ENCODE results near the gene CBX6. TPM values are rescaled to one million over a fixed set of nuclear protein-coding genes. Genes with fewer than 3 reads are reported as not detected.

The CBX6 gene
- total RNA-seq, 2 experiments from 2014 or later: 41.6 to 42.8 TPM

- Mint-ChIP-seq H3K36me3 (ENCODE audit: low read depth) (peaks cover 26% of the 10 kb centered on the region), H3K4me1 (ENCODE audit: low read depth) (peaks cover 61% of the 10 kb centered on the region), H3K27me3 (no peaks in the 10 kb centered on the region), H3K9me3 (no peaks in the 10 kb centered on the region), H3K27ac (peak overlapping the region; percentile 92), H3K4me3 (peak overlapping the region; percentile 96)
- H3K27ac ChIP-seq (ENCODE audit: low read depth in 1 of 2, low read length in 2 of 2): peak overlapping the region; percentile 58 to 73
- DNase-seq (peak in 4 of 14 experiments; percentile 33 to 50 (median 44)), ATAC-seq (ENCODE audit: poor library complexity) (no peak)
- H3K36me3 ChIP-seq (ENCODE audit: insufficient read depth, low read length): peaks cover 15% of the 10 kb centered on the region
- peaks cover 58% of the 10 kb centered on the region for H3K4me1 ChIP-seq (ENCODE audit: insufficient read depth, low read length)
- no peak for TF ChIP-seq CTCF (IDR thresholded peaks at IDR 0.05)
- peak overlapping the region; percentile 82 for H3K4me3 ChIP-seq (ENCODE audit: low read length)
- ChIA-PET POLR2A (interaction anchor here (2.3 kb wide), 1 partner anchor 30 kb away, joined by 8 read pairs; no protein-coding TSS in a partner anchor), CTCF (interaction anchor here (1.5 kb wide), 1 partner anchor 434 kb away, joined by 3 read pairs; no protein-coding TSS in a partner anchor)
- no peaks in the 10 kb centered on the region for H3K27me3 ChIP-seq (ENCODE audit: control insufficient read depth in 1 of 2, insufficient read depth in 2 of 2, low read length in 2 of 2)
- H3K9me3 ChIP-seq (ENCODE audit: control insufficient read depth in 1 of 2, insufficient read depth in 1 of 2, low read length in 2 of 2): no peaks in the 10 kb centered on the region
- intact Hi-C loops (cut with DNase I, micrococcal nuclease): loop anchor here (1.0 to 5.0 kb wide), 7 partner anchors 78 to 654 kb away; partner anchors contain the start of genes CBX7 (in 2 of the 2), APOBEC3B (in 1 of the 2), CSNK1E (in 1 of the 2) and DNAL4 (in 1 of the 2)
Measured at GRCh38 chr22:38872831-38873248, 824 bp upstream of the CBX6 start.

- peak in 6 of 14 experiments; percentile 12 to 61 (median 41) for DNase-seq
- no peaks in the 10 kb centered on the region for H3K27me3 ChIP-seq (ENCODE audit: control insufficient read depth in 1 of 2, insufficient read depth in 2 of 2, low read length in 2 of 2)
- Mint-ChIP-seq H3K27ac (peak overlapping the region; percentile 92), H3K27me3 (no peaks in the 10 kb centered on the region), H3K4me3 (peak overlapping the region; percentile 96), H3K9me3 (no peaks in the 10 kb centered on the region), H3K4me1 (ENCODE audit: low read depth) (peaks cover 63% of the 10 kb centered on the region), H3K36me3 (ENCODE audit: low read depth) (peaks cover 29% of the 10 kb centered on the region)
- intact Hi-C loops (cut with DNase I, micrococcal nuclease): loop anchor here (1.0 to 5.0 kb wide), 9 partner anchors 77 to 656 kb away; partner anchors contain the start of genes CBX7 (in 2 of the 2), RPL3 (in 2 of the 2), APOBEC3B (in 1 of the 2) and CSNK1E (in 1 of the 2)
- peaks cover 63% of the 10 kb centered on the region for H3K4me1 ChIP-seq (ENCODE audit: insufficient read depth, low read length)
- peak; percentile 3 for ATAC-seq (ENCODE audit: poor library complexity)
- TF ChIP-seq CTCF (IDR thresholded peaks at IDR 0.05): no peak
- peak overlapping the region; percentile 44 to 66 for H3K27ac ChIP-seq (ENCODE audit: low read depth in 1 of 2, low read length in 2 of 2)
- ChIA-PET POLR2A (interaction anchor here (0.5 to 4.2 kb wide), 26 partner anchors 8 to 1173 kb away, joined by 3 to 38 read pairs (median 4); partner anchors contain the start of genes CBX7, GTPBP1, MAFF and RPL3), CTCF (interaction anchor here (0.5 to 3.5 kb wide), 11 partner anchors 10 to 446 kb away, joined by 3 to 73 read pairs (median 6); no protein-coding TSS in a partner anchor)
- H3K9me3 ChIP-seq (ENCODE audit: control insufficient read depth in 1 of 2, insufficient read depth in 1 of 2, low read length in 2 of 2): no peaks in the 10 kb centered on the region
- peaks cover 22% of the 10 kb centered on the region for H3K36me3 ChIP-seq (ENCODE audit: insufficient read depth, low read length)
- peak overlapping the region; percentile 63 for H3K4me3 ChIP-seq (ENCODE audit: low read length)
Measured at GRCh38 chr22:38871360-38872171, 450 bp downstream of the CBX6 start.

- peaks cover 63% of the 10 kb centered on the region for H3K4me1 ChIP-seq (ENCODE audit: insufficient read depth, low read length)
- H3K36me3 ChIP-seq (ENCODE audit: insufficient read depth, low read length): peaks cover 25% of the 10 kb centered on the region
- intact Hi-C loops (cut with DNase I, micrococcal nuclease): loop anchor here (1.0 to 5.0 kb wide), 8 partner anchors 111 to 656 kb away; partner anchors contain the start of genes APOBEC3B (in 1 of the 2), CBX7 (in 1 of the 2), CSNK1E (in 1 of the 2) and RPL3 (in 1 of the 2)
- Mint-ChIP-seq H3K27ac (peak overlapping the region; percentile 89), H3K27me3 (no peaks in the 10 kb centered on the region), H3K9me3 (no peaks in the 10 kb centered on the region), H3K4me3 (peak overlapping the region; percentile 95), H3K36me3 (ENCODE audit: low read depth) (peaks cover 29% of the 10 kb centered on the region), H3K4me1 (ENCODE audit: low read depth) (peaks cover 57% of the 10 kb centered on the region)
- ChIA-PET CTCF (interaction anchor here (0.5 to 3.5 kb wide), 28 partner anchors 8 to 528 kb away, joined by 3 to 73 read pairs (median 4); partner anchors contain the start of genes CBX7, RPL3 and TAB1), POLR2A (interaction anchor here (0.5 to 4.2 kb wide), 18 partner anchors 27 to 1173 kb away, joined by 3 to 38 read pairs (median 4); partner anchors contain the start of genes CBX7, GTPBP1, MAFF and NPTXR)
- DNase-seq: peak in 1 of 14 experiments; percentile 29
- no peaks in the 10 kb centered on the region for H3K27me3 ChIP-seq (ENCODE audit: control insufficient read depth in 1 of 2, insufficient read depth in 2 of 2, low read length in 2 of 2)
- H3K9me3 ChIP-seq (ENCODE audit: control insufficient read depth in 1 of 2, insufficient read depth in 1 of 2, low read length in 2 of 2): no peaks in the 10 kb centered on the region
- peak overlapping the region; percentile 63 for H3K4me3 ChIP-seq (ENCODE audit: low read length)
- no peak for ATAC-seq (ENCODE audit: poor library complexity)
- H3K27ac ChIP-seq (ENCODE audit: low read depth in 1 of 2, low read length in 2 of 2): peak overlapping the region; percentile 44 to 66
- TF ChIP-seq CTCF (IDR thresholded peaks at IDR 0.05): no peak
Measured at GRCh38 chr22:38870791-38871359, 1.1 kb downstream of the CBX6 start.
